Naive thymus-derived CD4-positive, alpha-beta T cell (primary cell): ENCODE data around the gene GTPBP8. TPM values are rescaled to one million over a fixed set of nuclear protein-coding genes. Genes with fewer than 3 reads are reported as not detected.
"Not testable (repeated sequence)": the region's sequence is repeated elsewhere in the genome, so short reads cannot be mapped to it uniquely, and the experiment has no call there.

Experiments used
- ATAC-seq: fragments of 150-1000 bp; cut with Tn5 transposase; 2 replicates; pipeline ENCODE4 v1.10.0; 2021; ENCODE audit warnings: mild to moderate bottlenecking, moderate library complexity
- CTCF ChIA-PET: fragments of 350-600 bp; sonication (Branson Sonifier 250); formaldehyde crosslinking; loops from one replicate; lab custom pipeline; 2021; ENCODE audit warnings: antibody characterized with exemption; lab: Charles Lee
- POLR2A ChIA-PET: fragments of 350-600 bp; sonication (Branson Sonifier 250); formaldehyde crosslinking; loops from one replicate; lab custom pipeline; 2021; ENCODE audit warnings: antibody characterized with exemption, inconsistent platforms; lab: Charles Lee
- DNase-seq, 9 donors: peaks; one replicate each; pipeline versions ENCODE4 v3.0.0 to v3.0.0-alpha.2; 2020 to 2022; ENCODE audit warnings: mixed read lengths in 1 of 9
- H3K27ac ChIP-seq: one replicate; pipeline ENCODE4 v1.7.0; 2013; ENCODE audit warnings: mild to moderate bottlenecking, low read depth, low read length, moderate library complexity
- H3K27me3 ChIP-seq, 2 donors: one replicate each; pipeline ENCODE4 v1.7.0; 2013; ENCODE audit warnings: low read length in 2 of 2, mild to moderate bottlenecking in 2 of 2, moderate library complexity in 2 of 2; ENCODE audit not compliant: control insufficient read depth in 2 of 2, insufficient read depth in 2 of 2
- H3K36me3 ChIP-seq, 3 experiments: 1 replicate in 2 of 3; 2 replicates in 1 of 3; pipeline ENCODE4 v1.7.0; 2013; ENCODE audit warnings: low read length in 3 of 3, mild to moderate bottlenecking in 3 of 3, moderate library complexity in 1 of 3; ENCODE audit not compliant: insufficient read depth in 3 of 3, control insufficient read depth in 2 of 3
- H3K4me1 ChIP-seq, 2 donors: one replicate each; pipeline ENCODE4 v1.7.0; 2013; ENCODE audit warnings: low read length in 2 of 2, mild to moderate bottlenecking in 2 of 2, moderate library complexity in 1 of 2; ENCODE audit not compliant: control insufficient read depth in 2 of 2, insufficient read depth in 2 of 2
- H3K4me3 ChIP-seq: 2 replicates; pipeline ENCODE4 v1.7.0; 2013; ENCODE audit warnings: mild to moderate bottlenecking, low read length
- H3K9me3 ChIP-seq, 3 experiments: 1 replicate in 2 of 3; 2 replicates in 1 of 3; pipeline ENCODE4 v1.7.0; 2013; ENCODE audit warnings: low read length in 3 of 3; ENCODE audit not compliant: control insufficient read depth in 2 of 3
- H3K27ac Mint-ChIP-seq, 9 donors: one replicate each; pipeline ENCODE4 v1.8.0; 2020 to 2022; ENCODE audit warnings: mixed read lengths in 9 of 9, mild to moderate bottlenecking in 8 of 9, moderate library complexity in 5 of 9, inconsistent platforms in 2 of 9
- H3K27me3 Mint-ChIP-seq, 5 donors: one replicate each; pipeline ENCODE4 v1.8.0; 2021 to 2022; ENCODE audit warnings: mixed read lengths in 5 of 5, mild to moderate bottlenecking in 1 of 5
- H3K36me3 Mint-ChIP-seq, 5 donors: one replicate each; pipeline ENCODE4 v1.8.0; 2020 to 2022; ENCODE audit warnings: mixed read lengths in 5 of 5, mild to moderate bottlenecking in 3 of 5, inconsistent platforms in 1 of 5
- H3K4me1 Mint-ChIP-seq, 7 donors: one replicate each; pipeline ENCODE4 v1.8.0; 2020 to 2022; ENCODE audit warnings: mixed read lengths in 7 of 7, mild to moderate bottlenecking in 3 of 7, inconsistent platforms in 1 of 7
- H3K4me3 Mint-ChIP-seq, 10 donors: one replicate each; pipeline ENCODE4 v1.8.0; 2020 to 2022; ENCODE audit warnings: mild to moderate bottlenecking in 10 of 10, mixed read lengths in 10 of 10, moderate library complexity in 6 of 10, inconsistent platforms in 2 of 10
- H3K9me3 Mint-ChIP-seq, 11 donors: one replicate each; pipeline ENCODE4 v1.8.0; 2020 to 2022; ENCODE audit warnings: mixed read lengths in 11 of 11, mild to moderate bottlenecking in 4 of 11, inconsistent platforms in 1 of 11, moderate library complexity in 1 of 11
- intact Hi-C, 2 donors: fragments of 100-400 bp; cut with micrococcal nuclease; formaldehyde crosslinking; loops; one replicate each; pipeline ENCODE4 v1.15.1; 2023
- polyA plus RNA-seq, 2 donors: library from polyadenylated mRNA; unstranded; fragments of 300-500 nt; fragmentation: Illumina TruSeq; gene quantifications; one replicate each; pipeline ENCODE4 v1.2.3, GENCODE V29; 2021
- total RNA-seq, 6 experiments: library from RNA in 5 of 6; stranded (reverse) in 5 of 6; gene quantifications; 1 replicate in 5 of 6; 2 replicates in 1 of 6; pipeline ENCODE4 v1.2.3 and lab custom pipeline; 2021 to 2026

GTPBP8 gene
- total and polyA plus RNA-seq, 7 experiments from 2014 or later, result 12.6 to 49.1 (median 31.1) TPM

DNA sequence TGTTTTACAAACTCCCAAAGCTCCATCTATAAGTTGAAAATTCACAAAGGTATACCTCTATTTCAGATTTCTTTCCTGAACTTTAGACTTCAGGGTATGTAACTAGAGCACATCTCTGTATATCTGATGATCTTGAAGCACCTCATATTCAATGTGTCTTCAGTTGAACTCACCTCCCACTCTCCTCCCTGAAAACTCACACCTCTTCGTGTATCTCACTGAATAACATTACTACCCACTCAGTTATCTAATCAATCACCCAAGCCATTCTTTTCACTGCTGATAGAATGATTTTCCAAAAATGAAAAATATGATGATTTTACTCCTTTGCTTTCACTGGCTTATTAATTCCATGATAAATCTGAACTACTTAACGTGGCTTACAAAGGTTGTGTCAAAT is 52.9 kb downstream of the GTPBP8 start:
- H3K4me3 Mint-ChIP-seq, result no peak overlapping the region
- H3K4me1 Mint-ChIP-seq, result peaks cover 0 to 5% (median 2%) of the 10 kb centered on the region in 7 donors
- CTCF ChIA-PET, result no interaction called here
- H3K36me3 Mint-ChIP-seq, result peaks cover 0 to 10% (median 6%) of the 10 kb centered on the region in 5 donors
- Histone ChIP-seq H3K4me3 (no peak overlapping the region), H3K36me3 (no peaks in the 10 kb centered on the region), H3K27ac (no peak overlapping the region), H3K9me3 (peaks cover 0 to 5% (median 0%) of the 10 kb centered on the region in 3 experiments), H3K27me3 (no peaks in the 10 kb centered on the region), H3K4me1 (no peaks in the 10 kb centered on the region)
- no peak for DNase-seq
- POLR2A ChIA-PET, result no interaction called here
- no peak for ATAC-seq
- no peak overlapping the region for H3K27ac Mint-ChIP-seq
- intact Hi-C loops, result no loop called here
- H3K9me3 Mint-ChIP-seq, result peaks cover 0 to 13% (median 5%) of the 10 kb centered on the region in 11 donors
- no peaks in the 10 kb centered on the region for H3K27me3 Mint-ChIP-seq

DNA sequence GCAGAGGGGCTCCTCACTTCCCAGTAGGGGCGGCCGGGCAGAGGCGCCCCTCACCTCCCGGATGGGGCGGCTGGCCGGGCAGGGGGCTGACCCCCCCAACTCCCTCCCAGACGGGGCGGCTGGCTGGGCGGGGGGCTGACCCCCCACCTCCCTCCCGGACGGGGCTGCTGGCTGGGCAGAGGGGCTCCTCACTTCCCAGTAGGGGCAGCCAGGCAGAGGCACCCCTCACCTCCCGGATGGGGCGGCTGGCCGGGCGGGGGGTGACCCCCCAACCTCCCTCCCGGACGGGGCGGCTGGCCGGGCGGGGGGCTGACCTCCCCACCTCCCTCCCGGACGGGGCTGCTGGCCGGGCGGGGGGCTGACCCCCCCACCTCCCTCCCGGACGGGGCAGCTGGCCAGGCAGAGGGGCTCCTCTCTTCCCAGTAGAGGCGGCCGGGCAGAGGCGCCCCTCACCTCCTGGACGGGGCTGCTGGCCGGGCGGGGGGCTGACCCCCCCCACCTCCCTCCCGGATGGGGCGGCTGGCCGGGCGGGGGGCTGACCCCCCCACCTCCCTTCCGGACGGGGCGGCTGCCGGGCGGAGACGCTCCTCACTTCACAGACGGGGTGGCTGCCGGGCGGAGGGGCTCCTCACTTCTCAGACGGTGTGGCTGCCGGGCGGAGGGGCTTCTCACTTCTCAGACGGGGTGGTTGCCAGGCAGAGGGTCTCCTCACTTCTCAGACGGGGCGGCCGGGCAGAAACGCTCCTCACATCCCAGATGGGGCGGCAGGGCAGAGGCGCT is 55.6 kb downstream of the GTPBP8 start:
- H3K27ac ChIP-seq, POLR2A ChIA-PET, H3K4me3 Mint-ChIP-seq, H3K4me1 ChIP-seq, H3K4me3 ChIP-seq, CTCF ChIA-PET, H3K36me3 ChIP-seq, H3K27me3 ChIP-seq, intact Hi-C loops, H3K27ac Mint-ChIP-seq, H3K4me1 Mint-ChIP-seq, H3K9me3 ChIP-seq, H3K27me3 Mint-ChIP-seq, ATAC-seq, DNase-seq: not testable (repeated sequence)
- peaks cover 0 to 13% (median 5%) of the 10 kb centered on the region in 11 donors for H3K9me3 Mint-ChIP-seq
- H3K36me3 Mint-ChIP-seq, result peaks cover 0 to 10% (median 6%) of the 10 kb centered on the region in 5 donors

DNA sequence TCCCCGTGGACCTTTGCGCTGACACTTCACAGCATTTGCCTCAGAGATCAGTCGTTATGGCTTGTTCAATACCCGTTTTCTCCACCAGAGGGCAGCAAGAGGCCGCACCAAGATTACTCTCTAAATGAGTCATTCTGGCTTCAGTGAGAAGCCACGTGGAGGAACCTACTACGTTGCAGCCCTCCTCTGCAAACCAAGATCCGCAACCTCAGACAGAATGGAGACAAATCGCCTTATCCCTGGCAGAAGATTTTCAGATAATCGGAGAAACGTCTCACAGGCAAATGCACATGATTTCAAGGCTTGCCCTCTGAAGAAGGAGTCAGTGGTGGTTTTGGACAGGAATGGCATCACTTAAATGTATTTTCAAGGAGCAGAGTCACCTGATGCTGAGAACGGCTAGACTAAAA is 60.5 kb downstream of the GTPBP8 start:
- H3K4me3 ChIP-seq, result no peak overlapping the region
- Mint-ChIP-seq H3K4me1 (peaks cover 0 to 18% (median 14%) of the 10 kb centered on the region in 7 donors), H3K9me3 (no peaks in the 10 kb centered on the region), H3K27ac (no peak overlapping the region), H3K27me3 (no peaks in the 10 kb centered on the region), H3K36me3 (peaks cover 0 to 4% (median 0%) of the 10 kb centered on the region in 5 donors), H3K4me3 (no peak overlapping the region)
- H3K9me3 ChIP-seq, result no peaks in the 10 kb centered on the region
- H3K27me3 ChIP-seq, result no peaks in the 10 kb centered on the region
- intact Hi-C loops, result loop anchor here (1.0 to 10.0 kb wide), 13 partner anchors 32 to 862 kb away; partner anchors contain the start of gene BOC (in 1 of the 2)
- H3K36me3 ChIP-seq, result no peaks in the 10 kb centered on the region
- ChIA-PET CTCF (interaction anchor here (1.0 to 2.3 kb wide), 2 partner anchors 238 to 241 kb away, joined by 3 to 15 read pairs; no protein-coding TSS in a partner anchor), POLR2A (no interaction called here)
- DNase-seq (peak; percentile 65 to 86 (median 77)), ATAC-seq (peak; percentile 99)
- H3K4me1 ChIP-seq, result peaks cover 0 to 4% of the 10 kb centered on the region in 2 donors
- H3K27ac ChIP-seq, result no peak overlapping the region

Other genes with a start within 250 kb of the GTPBP8 start
- not detected for gene CD200R1L, start 144.1 kb upstream of the GTPBP8 start, total RNA-seq
- gene CD200R1L, start 144.1 kb upstream of the GTPBP8 start, polyA plus RNA-seq, result not detected
- 10 to 100 TPM; 11.2 to 22.9 (median 17.8) TPM for gene CD200R1, start 15.9 kb upstream of the GTPBP8 start, total RNA-seq
- 10 to 100 TPM; 18.8 to 20.9 TPM for gene CD200R1, start 15.9 kb upstream of the GTPBP8 start, polyA plus RNA-seq
- under 1 TPM in 1 of 5 experiments, not detected in 4; 0.98 TPM for gene BOC, start 220.6 kb downstream of the GTPBP8 start, total RNA-seq
- gene BOC, start 220.6 kb downstream of the GTPBP8 start, polyA plus RNA-seq, result not detected